HG03469 (cell line): ENCODE data around the gene MAT1A.
"Not testable (repeated sequence)": the region's sequence is repeated elsewhere in the genome, so short reads cannot be mapped to it uniquely, and the experiment has no call there.

Experiments used
- ATAC-seq: cut with Tn5 transposase; IDR thresholded peaks from one replicate; pipeline ENCODE4 v1.9.1; 2021; ENCODE audit warnings: mild to moderate bottlenecking, moderate library complexity, moderate number of reproducible peaks; ENCODE audit not compliant: unreplicated experiment

The MAT1A gene

DNA sequence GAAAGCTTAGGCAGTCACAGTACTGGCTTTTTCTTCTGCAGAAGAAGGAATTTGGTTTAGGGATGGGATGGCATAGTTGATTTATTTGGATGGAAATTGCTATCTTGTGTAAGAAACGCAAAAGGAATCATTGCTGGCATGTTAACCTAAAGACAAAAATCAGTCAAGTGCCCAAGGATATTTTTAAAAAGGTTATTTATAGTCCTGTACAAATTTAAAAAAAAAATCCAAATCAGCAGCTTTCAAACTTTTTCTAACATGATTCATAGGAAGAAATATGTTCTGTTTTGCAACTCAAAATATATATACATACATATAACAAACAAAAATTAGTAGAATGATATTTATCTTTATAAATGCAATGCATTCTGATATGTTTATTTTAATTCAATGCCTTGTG is 55.6 kb downstream of the MAT1A start:
- not testable (repeated sequence) for ATAC-seq

DNA sequence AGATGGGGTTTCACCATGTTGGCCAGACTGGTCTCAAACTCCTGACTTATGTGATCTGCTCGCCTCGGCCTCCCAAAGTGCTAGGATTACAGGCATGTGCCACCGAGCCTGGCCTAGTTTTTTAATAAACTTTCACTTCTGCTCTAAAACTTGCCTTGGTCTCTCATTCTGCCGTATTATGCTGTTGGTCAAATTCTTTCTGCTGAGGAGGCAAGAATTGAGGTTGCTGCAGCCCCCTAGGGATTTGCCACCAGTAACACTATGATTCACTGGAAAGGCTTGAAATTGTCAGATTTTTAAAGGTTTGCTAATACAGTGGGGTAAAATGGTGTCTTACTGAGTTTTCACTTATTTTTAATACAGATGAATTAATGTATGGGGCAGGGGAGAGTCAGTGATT is 62.7 kb downstream of the MAT1A start:
- ATAC-seq: peak; percentile 72

DNA sequence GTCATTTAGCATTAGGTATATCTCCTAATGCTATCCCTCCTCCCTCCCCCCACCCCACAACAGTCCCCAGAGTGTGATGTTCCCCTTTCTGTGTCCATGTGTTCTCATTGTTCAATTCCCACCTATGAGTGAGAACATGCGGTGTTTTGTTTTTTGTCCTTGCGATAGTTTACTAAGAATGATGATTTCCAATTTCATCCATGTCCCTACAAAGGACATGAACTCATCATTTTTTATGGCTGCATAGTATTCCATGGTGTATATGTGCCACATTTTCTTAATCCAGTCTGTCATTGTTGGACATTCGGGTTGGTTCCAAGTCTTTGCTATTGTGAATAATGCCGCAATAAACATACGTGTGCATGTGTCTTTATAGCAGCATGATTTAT is 66.4 kb downstream of the MAT1A start:
- not testable (repeated sequence) for ATAC-seq
